Ecto neural progenitor cell (in vitro differentiated cells): ENCODE results near the gene CPNE7.
"Not testable (repeated sequence)": the region's sequence is repeated elsewhere in the genome, so short reads cannot be mapped to it uniquely, and the experiment has no call there.

Experiments
- DNase-seq: peaks from one replicate; pipeline ENCODE4 v3.0.0-alpha.2; 2018; ENCODE audit warnings: low spot score

The CPNE7 gene

DNA sequence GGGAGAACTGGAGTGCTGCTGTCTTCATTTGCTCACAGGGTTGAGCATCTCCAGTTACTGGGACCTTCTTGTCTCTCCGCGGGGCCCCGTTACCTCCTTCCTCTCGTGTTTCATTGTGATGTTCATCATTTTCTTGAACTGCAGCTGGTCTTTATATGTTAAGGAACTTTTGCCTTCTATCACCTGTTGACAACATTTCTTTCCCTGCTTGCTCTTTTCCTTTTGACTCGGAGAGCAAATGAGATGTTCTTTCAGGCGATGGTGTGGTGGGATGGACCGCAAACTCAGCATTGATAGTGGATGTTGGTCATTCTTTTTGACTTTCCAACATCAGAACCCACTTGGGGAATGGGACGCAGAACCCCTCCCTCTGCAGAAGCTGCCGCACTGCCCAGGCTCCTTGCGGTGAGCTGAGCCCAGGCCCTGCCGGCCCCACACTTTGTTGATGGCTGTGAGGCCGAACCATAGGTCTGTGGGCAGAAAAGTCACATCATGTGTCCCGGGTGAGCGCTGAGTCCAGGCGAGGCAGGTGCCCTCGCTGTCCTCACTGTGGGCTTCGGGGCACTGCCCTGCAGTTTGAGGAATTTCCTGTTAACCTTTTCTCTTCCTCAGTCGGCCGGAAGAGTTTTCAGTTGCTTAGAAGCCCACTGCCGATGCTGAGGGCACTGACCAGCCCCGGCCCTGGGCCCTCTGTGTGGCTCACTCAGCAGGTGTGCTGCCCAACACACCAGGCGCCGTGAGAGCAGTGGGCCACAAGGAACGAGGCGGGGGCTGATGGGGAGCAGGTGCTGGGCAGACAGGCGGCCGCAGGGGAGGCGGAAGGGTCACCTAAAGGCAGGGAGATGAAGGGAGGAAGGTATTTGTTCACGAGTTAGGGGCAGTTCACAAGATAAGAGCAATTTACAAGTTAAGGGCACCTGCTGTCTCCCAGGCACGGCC, 7.6 kb upstream of the CPNE7 start:
- DNase-seq = no peak

- DNase-seq = no peak
Observed at GRCh38 chr16:89569506-89570341, 5.8 kb upstream of the CPNE7 start.

DNA sequence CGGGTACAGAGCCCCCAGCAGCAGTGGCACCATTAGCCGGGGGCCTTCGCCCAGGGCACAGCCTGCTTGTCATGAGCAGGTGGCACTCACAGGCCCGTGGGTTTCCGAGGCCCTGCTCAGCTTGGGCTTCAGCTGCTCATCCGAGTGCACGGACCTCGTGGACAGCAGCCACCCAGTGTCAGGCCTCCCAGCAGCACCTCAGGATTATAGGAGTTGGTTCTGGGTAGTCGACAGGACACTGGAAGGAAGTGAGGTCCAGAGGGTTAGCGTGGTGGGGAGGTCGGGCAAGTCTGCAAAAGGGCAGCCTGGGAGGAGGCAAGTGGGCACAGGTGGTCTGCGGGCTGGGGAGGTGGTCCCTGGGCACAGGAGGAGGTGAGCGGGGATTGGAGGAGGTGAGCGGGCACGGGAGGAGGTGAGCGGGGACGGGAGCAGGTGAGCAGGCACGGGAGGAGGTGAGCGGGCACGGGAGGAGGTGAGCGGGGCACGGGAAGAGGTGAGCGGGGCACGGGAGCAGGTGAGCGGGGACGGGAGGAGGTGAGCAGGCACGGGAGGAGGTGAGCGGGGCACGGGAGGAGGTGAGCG, 5.1 kb upstream of the CPNE7 start:
- DNase-seq = no peak

DNA sequence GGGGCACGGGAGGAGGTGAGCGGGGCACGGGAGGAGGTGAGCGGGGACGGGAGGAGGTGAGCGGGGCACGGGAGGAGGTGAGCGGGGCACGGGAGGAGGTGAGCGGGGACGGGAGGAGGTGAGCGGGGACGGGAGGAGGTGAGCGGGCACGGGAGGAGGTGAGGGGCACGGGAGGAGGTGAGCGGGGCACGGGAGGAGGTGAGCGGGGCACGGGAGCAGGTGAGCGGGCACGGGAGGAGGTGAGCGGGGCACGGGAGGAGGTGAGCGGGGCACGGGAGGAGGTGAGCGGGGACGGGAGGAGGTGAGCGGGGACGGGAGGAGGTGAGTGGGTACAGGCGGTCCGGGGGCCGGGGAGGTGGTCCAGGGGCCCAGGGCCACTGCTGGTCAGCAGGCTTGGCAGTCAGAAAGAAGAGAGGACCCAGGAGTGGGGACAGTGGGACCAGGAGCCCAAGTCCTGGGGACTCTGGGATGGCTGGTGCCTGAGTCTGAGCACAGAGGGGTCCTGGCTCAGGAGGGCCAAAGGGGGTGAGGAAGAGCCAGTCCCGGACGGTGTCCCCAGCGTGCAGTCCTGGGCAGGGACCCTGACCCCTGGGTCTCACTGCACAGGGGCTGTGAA, 4.5 kb upstream of the CPNE7 start:
- not testable (repeated sequence) for DNase-seq

GRCh38 chr16:89571636-89572035, 3.9 kb upstream of the CPNE7 start:
- DNase-seq = no peak

DNA sequence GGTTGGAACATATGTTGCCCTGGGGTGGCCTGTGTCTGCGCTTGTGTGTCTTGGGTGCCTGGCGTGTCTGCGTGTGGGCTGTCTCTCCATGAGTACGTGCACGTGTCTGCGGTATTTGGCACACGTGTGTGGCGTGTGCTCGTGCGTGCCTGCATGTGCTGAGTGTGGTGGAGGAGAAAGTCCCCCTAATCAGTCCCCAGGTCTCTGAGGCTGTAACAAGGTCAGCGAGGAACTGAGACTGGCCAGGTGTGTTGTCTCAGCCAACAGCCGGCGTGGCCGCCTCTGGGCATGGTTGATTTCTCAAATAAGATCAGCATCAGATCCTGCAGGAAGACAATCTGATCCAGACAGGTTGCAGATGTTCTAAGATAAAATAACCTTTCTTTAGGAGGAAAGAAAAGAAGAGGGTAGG, 3.5 kb upstream of the CPNE7 start:
- DNase-seq = no peak

- no peak for DNase-seq
Observed at GRCh38 chr16:89572485-89573205, 2.9 kb upstream of the CPNE7 start.

DNA sequence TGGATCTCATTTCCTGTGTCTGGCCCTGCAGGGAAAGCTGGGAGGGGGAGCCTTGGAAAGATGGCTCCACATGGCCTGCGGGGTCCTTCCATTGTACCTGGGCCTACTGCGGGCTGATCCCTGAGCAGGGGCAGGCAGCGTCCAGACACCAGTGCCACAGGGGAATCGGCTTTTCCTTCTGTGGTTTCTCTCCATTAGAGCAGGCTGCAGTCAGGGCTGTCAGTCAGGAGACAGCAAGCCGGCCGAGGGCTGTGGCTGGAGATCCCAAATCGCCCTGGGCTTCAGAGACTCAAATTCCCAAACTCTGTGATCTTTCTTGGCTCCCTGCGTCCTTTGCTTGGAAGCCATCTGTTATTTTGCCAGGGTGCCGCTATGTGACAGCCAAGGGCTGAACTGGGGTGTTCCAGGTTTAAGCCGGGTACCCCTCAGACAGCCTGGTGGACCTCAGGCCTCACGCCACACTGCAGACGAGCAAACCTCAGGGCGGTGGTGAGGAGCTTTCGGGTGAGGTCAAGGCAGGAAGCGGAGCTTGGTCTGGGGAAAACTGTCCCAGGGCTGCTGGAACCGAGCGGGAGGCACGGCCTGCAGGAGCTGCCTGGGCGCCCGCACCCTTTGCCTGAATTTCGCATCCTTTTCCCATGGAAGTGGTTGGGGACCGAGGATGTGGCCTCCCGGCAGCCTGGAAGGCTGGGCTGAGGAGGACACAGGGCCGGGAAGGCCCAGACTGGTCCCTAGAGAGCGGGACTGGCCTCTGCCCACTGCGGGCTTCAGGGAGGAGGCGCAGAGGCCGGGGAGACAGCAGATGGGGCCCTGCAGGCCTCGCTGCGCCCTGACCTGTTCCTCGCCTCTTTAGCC, 1.5 kb upstream of the CPNE7 start:
- no peak for DNase-seq

DNA sequence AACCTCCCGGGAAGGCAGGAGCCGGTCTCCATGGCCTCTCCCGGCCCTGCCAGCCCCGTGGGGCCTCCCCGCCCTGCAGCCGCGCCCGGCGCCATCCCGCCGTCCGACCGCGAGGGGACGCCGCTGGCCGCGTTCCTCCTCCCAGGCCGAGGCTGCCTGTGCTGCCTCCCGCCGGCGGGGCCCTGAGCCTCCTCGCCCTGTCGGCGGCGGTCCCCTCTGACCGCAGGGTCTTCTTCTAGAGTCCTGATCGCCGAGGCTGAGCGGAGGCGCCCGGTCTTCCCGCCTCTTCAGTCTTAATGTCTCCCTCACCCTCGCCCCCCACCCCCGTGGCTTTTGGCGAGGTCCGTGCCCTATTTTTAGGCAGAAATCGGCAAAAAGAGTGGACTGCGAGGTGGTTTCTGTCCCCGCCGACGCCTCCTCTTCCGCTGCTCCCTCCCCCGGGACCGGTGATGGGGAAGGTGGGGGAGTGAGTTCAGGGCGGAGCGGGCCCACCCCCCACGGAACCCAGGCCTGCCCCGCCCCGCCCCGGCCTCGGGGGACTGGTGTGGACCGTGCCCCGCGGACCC, 794 bp upstream of the CPNE7 start:
- DNase-seq = peak; percentile 90

DNA sequence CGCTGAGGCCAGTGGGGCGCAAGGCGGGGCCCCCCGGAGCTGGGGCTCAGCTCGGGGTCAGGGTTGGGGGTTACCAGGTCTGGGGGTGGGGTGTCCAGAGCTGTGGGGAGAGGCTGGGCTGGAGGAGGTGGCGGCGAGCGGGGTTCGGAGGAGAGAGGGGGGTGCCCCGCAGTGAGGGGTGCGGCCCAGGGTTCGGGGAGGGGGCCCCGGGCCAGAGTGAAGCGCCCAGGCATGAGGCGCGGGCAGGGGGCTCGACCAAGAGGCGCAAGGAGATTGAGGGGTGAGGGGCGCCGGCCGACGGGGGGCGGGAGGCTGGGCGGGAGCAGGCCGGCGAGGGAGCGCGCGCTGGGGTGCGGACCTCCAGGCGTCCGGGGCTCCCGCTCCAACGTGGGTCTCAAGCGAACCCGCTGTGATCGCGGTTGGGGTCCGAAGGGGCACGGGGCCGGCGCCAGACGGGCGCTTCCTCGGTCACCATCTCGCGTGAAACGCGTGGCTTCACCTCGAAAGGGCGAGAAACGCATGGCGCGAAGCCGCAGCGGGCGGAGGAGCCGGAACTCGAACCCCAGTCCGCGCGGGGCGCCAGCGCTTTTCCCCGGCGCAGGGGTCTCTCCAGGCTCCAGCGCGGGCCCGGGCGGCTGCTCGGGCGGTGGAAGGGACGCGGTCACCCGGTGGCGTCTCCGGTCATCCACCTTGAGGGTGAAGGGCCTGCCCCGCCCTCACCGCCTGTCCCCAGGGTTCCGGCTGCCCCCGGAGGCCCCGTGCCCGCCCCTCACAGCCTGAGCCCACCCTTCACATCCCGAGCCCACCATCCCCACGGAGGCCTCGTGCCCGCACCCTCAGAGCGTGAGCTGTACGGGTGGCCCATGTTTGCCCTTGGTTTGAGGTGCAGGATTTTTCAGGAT, 846 bp downstream of the CPNE7 start:
- DNase-seq = no peak

- DNase-seq = no peak
Observed at GRCh38 chr16:89577055-89577759, 1.6 kb downstream of the CPNE7 start.

GRCh38 chr16:89579351-89579750, 3.8 kb downstream of the CPNE7 start:
- DNase-seq = no peak

- no peak for DNase-seq
Observed at GRCh38 chr16:89581045-89581695, 5.6 kb downstream of the CPNE7 start.

DNA sequence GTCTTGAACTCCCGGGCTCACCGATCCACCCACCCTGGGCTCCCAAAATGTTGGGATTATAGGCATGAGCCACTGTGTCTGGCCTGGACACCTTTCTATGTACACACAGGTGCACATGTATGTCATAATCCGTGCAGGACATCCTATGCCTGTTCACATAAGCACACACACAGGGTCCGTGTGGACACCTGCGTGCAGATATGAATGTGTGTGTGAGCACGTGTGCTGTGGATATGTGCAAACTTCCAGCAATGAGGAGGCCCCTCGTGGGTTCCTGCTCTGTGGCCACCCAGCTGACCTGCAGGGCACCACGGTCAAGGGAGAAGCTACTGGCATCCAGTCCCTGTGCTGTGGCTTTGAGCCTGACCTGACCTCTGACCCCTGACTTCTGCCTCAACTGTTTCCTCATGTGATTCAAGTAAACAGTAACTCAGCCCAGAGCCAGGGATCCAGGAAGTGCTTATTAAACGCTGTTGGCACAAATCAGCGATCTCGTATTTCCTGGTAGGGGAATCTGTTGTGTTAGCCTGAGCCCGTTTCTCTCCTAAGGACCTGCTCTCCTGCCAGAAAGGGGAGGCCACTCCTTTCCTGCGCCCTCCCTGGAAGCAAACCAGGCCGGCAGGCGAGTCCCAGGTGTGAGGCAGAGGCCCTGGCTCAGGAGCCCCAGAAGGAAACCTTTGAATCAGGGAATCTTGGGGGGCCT, 6.5 kb downstream of the CPNE7 start:
- DNase-seq = no peak

GRCh38 chr16:89582614-89583196, 7.1 kb downstream of the CPNE7 start:
- no peak for DNase-seq

GRCh38 chr16:89583197-89583894, 7.8 kb downstream of the CPNE7 start:
- no peak for DNase-seq
